Measurements from ENCODE around the gene TMEM217.

DNA sequence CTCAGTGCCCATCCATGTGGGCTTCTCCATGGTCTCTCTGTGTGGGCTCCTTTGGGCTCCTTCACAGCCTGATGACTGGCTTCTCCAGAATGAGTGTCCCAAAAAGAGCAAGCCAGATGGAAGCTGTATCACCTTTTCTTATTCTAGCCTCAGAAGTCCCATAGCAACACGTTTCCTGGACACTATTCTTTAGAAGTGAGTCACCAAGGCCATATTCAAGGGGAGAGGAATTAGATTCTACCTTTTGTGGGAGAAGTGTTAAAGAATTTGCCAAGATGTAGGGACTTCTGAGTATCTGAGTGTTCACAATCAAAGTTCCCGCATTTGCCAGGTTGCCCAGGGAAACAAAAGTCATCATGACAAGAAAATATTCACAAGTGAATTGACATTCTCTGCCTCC lies 21.0 kb downstream of the TMEM217 start:
- no peak for TF ChIP-seq CTCF (IDR thresholded peaks at IDR 0.05; ENCODE audit: low read depth, low read length)
- no peak for TF ChIP-seq EZH2phosphoT487 (IDR thresholded peaks at IDR 0.05; ENCODE audit: low read depth)

Data from OCI-LY3 (cell line).